ENCODE data around the gene CADM2.

GRCh38 chr3:85271911-85272310 is 313.1 kb downstream of the CADM2 start:
- TF ChIP-seq EZH2 (IDR thresholded peaks at IDR 0.05; ENCODE audit: borderline replicate concordance), result no peak
- no peak for TF ChIP-seq CTCF (IDR thresholded peaks at IDR 0.05; ENCODE audit: poor library complexity)

Measured in hepatocyte (in vitro differentiated cells).